Upper lobe of right lung (tissue), 1 donor: ENCODE results near the gene ACAD9. TPM values are rescaled to one million over a fixed set of nuclear protein-coding genes. Genes with fewer than 3 reads are reported as not detected.
A peak's percentile ranks its signal among the peaks of the same experiment; 100 is the strongest.
"Not testable (repeated sequence)": the region's sequence is repeated elsewhere in the genome, so short reads cannot be mapped to it uniquely, and the experiment has no call there.

Experiments
- ATAC-seq: fragments of 200-7000 bp; cut with Tn5 transposase; one replicate; pipeline ENCODE4 v1.9.1; 2020; ENCODE audit warnings: mild to moderate bottlenecking, moderate library complexity
- DNase-seq: peaks from one replicate; pipeline ENCODE4 v3.0.0-alpha.2; 2020
- H3K27ac ChIP-seq: fragments of 200-600 bp; one replicate; pipeline ENCODE4 v1.8.0; 2022
- H3K27me3 ChIP-seq: fragments of 200-600 bp; one replicate; pipeline ENCODE4 v1.8.0; 2022; ENCODE audit warnings: mild to moderate bottlenecking
- H3K36me3 ChIP-seq: fragments of 200-600 bp; one replicate; pipeline ENCODE4 v1.8.0; 2022
- H3K4me1 ChIP-seq: fragments of 200-600 bp; one replicate; pipeline ENCODE4 v1.8.0; 2022
- H3K4me3 ChIP-seq: fragments of 200-600 bp; one replicate; pipeline ENCODE4 v1.8.0; 2022; ENCODE audit warnings: mild to moderate bottlenecking
- H3K9me3 ChIP-seq: fragments of 200-600 bp; one replicate; pipeline ENCODE4 v1.8.0; 2022
- intact Hi-C: fragments of 100-400 bp; cut with DNase I; formaldehyde crosslinking; loops from one replicate; pipeline ENCODE4 v1.11.0; 2022
- total RNA-seq: library from RNA; stranded (reverse); fragmentation: NEBNext Ultra II Directional; extraction: Animal tissue kit (Norgen Biotek cat#: 25700); gene quantifications from one replicate; pipeline ENCODE4 v1.2.1, GENCODE V29; 2021
- TF ChIP-seq, protein P1 (sequence below): fragments of 200-600 bp; IDR thresholded peaks from one replicate; pipeline ENCODE4 v1.8.0; 2022; ENCODE audit warnings: antibody characterized with exemption
- donor health status: DM: no; HTN: yes; CAD: no; lungs with severe emphysema.

Gene ACAD9
- total RNA-seq, 1 donor from 2014 or later: 43.0 TPM

GRCh38 chr3:128922804-128923459 lies 43.5 kb downstream of the ACAD9 start:
- Histone ChIP-seq H3K36me3 (no peaks in the 10 kb centered on the region), H3K4me3 (no peak overlapping the region), H3K4me1 (no peaks in the 10 kb centered on the region), H3K9me3 (no peaks in the 10 kb centered on the region), H3K27ac (no peak overlapping the region), H3K27me3 (no peaks in the 10 kb centered on the region)
- DNase-seq (peak; percentile 9), ATAC-seq (no peak)
- intact Hi-C loops: no loop called here
- TF ChIP-seq, protein P1, sequence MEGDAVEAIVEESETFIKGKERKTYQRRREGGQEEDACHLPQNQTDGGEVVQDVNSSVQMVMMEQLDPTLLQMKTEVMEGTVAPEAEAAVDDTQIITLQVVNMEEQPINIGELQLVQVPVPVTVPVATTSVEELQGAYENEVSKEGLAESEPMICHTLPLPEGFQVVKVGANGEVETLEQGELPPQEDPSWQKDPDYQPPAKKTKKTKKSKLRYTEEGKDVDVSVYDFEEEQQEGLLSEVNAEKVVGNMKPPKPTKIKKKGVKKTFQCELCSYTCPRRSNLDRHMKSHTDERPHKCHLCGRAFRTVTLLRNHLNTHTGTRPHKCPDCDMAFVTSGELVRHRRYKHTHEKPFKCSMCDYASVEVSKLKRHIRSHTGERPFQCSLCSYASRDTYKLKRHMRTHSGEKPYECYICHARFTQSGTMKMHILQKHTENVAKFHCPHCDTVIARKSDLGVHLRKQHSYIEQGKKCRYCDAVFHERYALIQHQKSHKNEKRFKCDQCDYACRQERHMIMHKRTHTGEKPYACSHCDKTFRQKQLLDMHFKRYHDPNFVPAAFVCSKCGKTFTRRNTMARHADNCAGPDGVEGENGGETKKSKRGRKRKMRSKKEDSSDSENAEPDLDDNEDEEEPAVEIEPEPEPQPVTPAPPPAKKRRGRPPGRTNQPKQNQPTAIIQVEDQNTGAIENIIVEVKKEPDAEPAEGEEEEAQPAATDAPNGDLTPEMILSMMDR: no peak

DNA sequence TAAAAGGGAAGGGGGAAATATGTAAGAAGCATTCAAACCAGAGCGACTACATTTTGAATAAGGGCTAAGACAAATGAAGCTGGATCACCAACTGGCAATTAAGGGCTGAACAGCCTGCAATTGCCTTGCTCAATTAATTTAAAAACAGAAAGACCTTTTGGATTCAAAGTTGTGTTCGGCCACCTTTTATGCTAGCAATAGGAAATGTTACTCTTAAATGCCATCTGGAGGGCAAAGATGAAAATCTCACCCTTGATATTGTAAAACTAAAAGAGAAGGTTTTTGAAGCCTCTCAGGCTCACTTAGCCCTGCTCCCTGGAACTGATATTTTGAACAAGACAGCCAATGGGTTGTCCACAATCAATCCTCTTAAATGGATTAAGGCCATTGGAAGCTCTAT lies 44.2 kb downstream of the ACAD9 start:
- ATAC-seq: no peak
- no peak overlapping the region for H3K4me3 ChIP-seq
- H3K27me3 ChIP-seq: no peaks in the 10 kb centered on the region
- no peak for DNase-seq
- intact Hi-C loops: no loop called here
- H3K36me3 ChIP-seq: no peaks in the 10 kb centered on the region
- H3K4me1 ChIP-seq: no peaks in the 10 kb centered on the region
- H3K27ac ChIP-seq: no peak overlapping the region
- H3K9me3 ChIP-seq: no peaks in the 10 kb centered on the region
- TF ChIP-seq, protein P1: no peak

DNA sequence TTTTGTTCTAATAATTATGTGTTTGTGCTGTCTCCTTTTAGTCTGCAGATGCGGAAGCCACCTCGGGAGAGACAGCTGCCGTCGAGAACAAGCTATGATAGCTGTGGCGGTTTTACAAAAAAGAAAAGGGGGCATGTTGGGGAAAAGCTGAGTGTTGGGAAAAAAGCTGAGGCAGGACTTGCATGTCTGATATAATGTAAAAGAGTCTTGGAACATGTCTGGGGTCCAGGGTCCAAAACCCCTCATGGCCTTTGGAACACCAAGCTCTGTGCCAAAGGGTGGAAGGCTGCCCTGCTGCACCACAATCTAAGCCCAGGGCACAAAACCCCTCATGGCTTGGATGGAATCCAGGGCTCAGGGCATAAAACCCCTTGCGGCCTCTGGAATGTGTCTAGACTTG lies 44.6 kb downstream of the ACAD9 start:
- H3K9me3 ChIP-seq, H3K36me3 ChIP-seq, H3K27me3 ChIP-seq, ATAC-seq, H3K4me1 ChIP-seq, H3K4me3 ChIP-seq, H3K27ac ChIP-seq, intact Hi-C loops: not testable (repeated sequence)
- DNase-seq: peak; percentile 22

- Histone ChIP-seq H3K4me3 (no peak overlapping the region), H3K36me3 (no peaks in the 10 kb centered on the region), H3K9me3 (no peaks in the 10 kb centered on the region), H3K27me3 (no peaks in the 10 kb centered on the region), H3K4me1 (no peaks in the 10 kb centered on the region), H3K27ac (no peak overlapping the region)
- TF ChIP-seq, protein P1: no peak
- ATAC-seq: no peak
- DNase-seq: no peak
- intact Hi-C loops: no loop called here
Measured at GRCh38 chr3:128929364-128929763, 49.9 kb downstream of the ACAD9 start.

DNA sequence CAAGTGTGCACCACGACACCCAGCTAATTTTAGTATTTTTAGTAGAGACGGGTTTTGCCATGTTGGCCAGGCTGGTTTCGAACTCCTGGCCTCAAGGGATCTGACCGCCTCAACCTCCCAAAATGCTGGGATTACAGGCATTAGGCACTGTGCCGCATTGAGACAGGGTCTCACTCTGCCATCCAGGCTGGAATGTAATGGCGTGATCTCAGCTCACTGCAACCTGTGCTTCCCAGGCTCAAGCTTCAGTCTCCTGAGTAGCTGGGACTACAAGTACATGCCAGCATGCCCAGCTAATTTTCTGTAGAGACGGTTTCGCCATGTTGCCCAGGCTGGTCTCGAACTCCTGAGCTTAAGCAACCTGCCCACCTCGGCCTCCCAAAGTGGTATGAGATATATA lies 51.6 kb downstream of the ACAD9 start:
- ATAC-seq (no peak), DNase-seq (no peak)
- Histone ChIP-seq H3K27me3 (no peaks in the 10 kb centered on the region), H3K4me1 (no peaks in the 10 kb centered on the region), H3K9me3 (no peaks in the 10 kb centered on the region), H3K27ac (no peak overlapping the region), H3K4me3 (no peak overlapping the region), H3K36me3 (no peaks in the 10 kb centered on the region)
- intact Hi-C loops: no loop called here
- TF ChIP-seq, protein P1: no peak

- Histone ChIP-seq H3K27me3 (no peaks in the 10 kb centered on the region), H3K36me3 (no peaks in the 10 kb centered on the region), H3K4me1 (no peaks in the 10 kb centered on the region), H3K27ac (no peak overlapping the region), H3K4me3 (no peak overlapping the region), H3K9me3 (no peaks in the 10 kb centered on the region)
- ATAC-seq: peak; percentile 25
- TF ChIP-seq, protein P1: no peak
- intact Hi-C loops: no loop called here
- DNase-seq: no peak
Measured at GRCh38 chr3:128932516-128933212, 53.2 kb downstream of the ACAD9 start.
